K562 (cell line): ENCODE measurements around the gene JUN. TPM values are rescaled to one million over a fixed set of nuclear protein-coding genes. Genes with fewer than 3 reads are reported as not detected.

Experiments used
- BRF2 ChIP-seq: IDR thresholded peaks from 3 replicates; pipeline ENCODE4 v1.6.1; 2011; ENCODE audit warnings: borderline replicate concordance, mild to moderate bottlenecking; ENCODE audit not compliant: insufficient read length, insufficient read depth
- ETS1 ChIP-seq: conservative IDR thresholded peaks from 2 replicates; pipeline ENCODE4 v1.6.1; 2011; ENCODE audit warnings: low read depth, mild to moderate bottlenecking, low read length; ENCODE audit not compliant: control insufficient read depth
- GMEB1 ChIP-seq: fragments of 250-450 bp; sonication (Bioruptor Pico); IDR thresholded peaks from 2 replicates; pipeline ENCODE4 v1.4.0; 2020; ENCODE audit warnings: mild to moderate bottlenecking
- HDAC6 ChIP-seq: IDR thresholded peaks from 2 replicates; pipeline ENCODE4 v1.6.1; 2012; ENCODE audit warnings: low read depth, mild to moderate bottlenecking, control low read depth, inconsistent platforms, low read length, moderate library complexity
- MEF2A ChIP-seq: IDR thresholded peaks from 2 replicates; pipeline ENCODE4 v1.6.1; 2011; ENCODE audit warnings: low read depth, mild to moderate bottlenecking, low read length, moderate library complexity; ENCODE audit not compliant: control insufficient read depth
- NR3C1 ChIP-seq: sonication (generic); formaldehyde crosslinking; IDR thresholded peaks from 2 replicates; pipeline ENCODE4 v1.8.1; 2022; ENCODE audit warnings: missing genetic modification reagents
- RBFOX2 ChIP-seq: fragments of 200-400 bp; formaldehyde crosslinking; IDR thresholded peaks from 2 replicates; pipeline ENCODE4 v1.6.1; 2017; ENCODE audit warnings: low read depth, mild to moderate bottlenecking, low read length, moderate library complexity
- TCF15 ChIP-seq: fragments of 250-450 bp; sonication (Bioruptor Pico); IDR thresholded peaks from 2 replicates; pipeline ENCODE4 v1.8.0; 2022; ENCODE audit warnings: moderate library complexity, mild to moderate bottlenecking, inconsistent platforms
- TEAD4 ChIP-seq, 2 experiments: sonication (generic) in 1 of 2; formaldehyde crosslinking in 1 of 2; IDR thresholded peaks; 2 replicates each; pipeline versions ENCODE4 v1.6.1 to v1.8.0; 2012 to 2022; ENCODE audit warnings: borderline replicate concordance in 1 of 2, inconsistent platforms in 1 of 2, low read length in 1 of 2, mild to moderate bottlenecking in 1 of 2, missing genetic modification reagents in 1 of 2
- THRA ChIP-seq: fragments of 450-650 bp; IDR thresholded peaks from 2 replicates; pipeline ENCODE4 v1.6.1; 2017; ENCODE audit warnings: mild to moderate bottlenecking, moderate library complexity
- TSHZ1 ChIP-seq: fragments of 250-450 bp; sonication (Bioruptor Pico); IDR thresholded peaks from 2 replicates; pipeline ENCODE4 v1.4.0; 2020; ENCODE audit warnings: mild to moderate bottlenecking, moderate library complexity
- ZBTB1 ChIP-seq: sonication (generic); formaldehyde crosslinking; IDR thresholded peaks from 2 replicates; pipeline ENCODE4 v1.8.1; 2023; ENCODE audit warnings: missing genetic modification reagents, low read depth, mild to moderate bottlenecking, borderline replicate concordance
- ZC3H11A ChIP-seq: IDR thresholded peaks from 2 replicates; pipeline ENCODE4 v1.6.1; 2012; ENCODE audit warnings: low read depth, low read length, improper control_type of control experiment
- ZNF512 ChIP-seq: IDR thresholded peaks from 2 replicates; pipeline ENCODE4 v1.6.1; 2016; ENCODE audit warnings: missing genetic modification characterization, missing compliant biosample characterization
- polyA plus RNA-seq, 8 experiments: library from polyadenylated mRNA; depleted of rRNA in 4 of 8; stranded (reverse) in 5 of 8; unstranded in 3 of 8; fragments of >200 nt; fragmentation: Nextera tagmentation in 2 of 8; fragmentation: Illumina TruSeq in 1 of 8; extraction: Ambion mirVana in 2 of 8; extraction: Trizol in 1 of 8; gene quantifications; 2 replicates each; pipeline versions ENCODE4 v1.2.1 to v1.2.3, GENCODE V29; 2011 to 2014; ENCODE audit warnings: inconsistent platforms in 1 of 8, missing spikeins in 1 of 8
- total RNA-seq, 7 experiments: library from RNA; depleted of rRNA in 6 of 7; stranded (reverse); fragments of >200 nt in 6 of 7; fragmentation: Illumina TruSeq in 2 of 7; extraction: Trizol in 2 of 7; gene quantifications; 2 replicates each; pipeline versions ENCODE4 v1.2.1 to v1.2.3, GENCODE V29; 2011 to 2021; ENCODE audit warnings: low replicate concordance in 1 of 7

JUN gene
- total and polyA plus RNA-seq, 9 of the 15 experiments (the other 6 are each of a cell fraction or from before 2014, with no cell fraction given): 0.32 to 23.4 (median 4.0) TPM

GRCh38 chr1:58783993-58784757 lies at the start of gene JUN (continued):
- TF ChIP-seq MEF2A (peak; percentile 100), HDAC6 (no peak), ETS1 (no peak), RBFOX2 (peak; percentile 90), TCF15 (CRISPR knock-in tag) (no peak), NR3C1 (CRISPR knock-in tag) (no peak), BRF2 (no peak), ZC3H11A (no peak), THRA (no peak), TSHZ1 (no peak), GMEB1 (peak; percentile 52), ZNF512 (tag) (no peak), TEAD4 (IDR thresholded peaks at IDR 0.05; ENCODE audit: low read length) (peak; percentile 49; the same call in 1 of the 2 replicates), TEAD4 (CRISPR knock-in tag; IDR thresholded peaks at IDR 0.05; ENCODE audit: borderline replicate concordance) (no peak), ZBTB1 (0 out of 2 replicates have a peak, but pooled peaks have one; percentile 50)
